ENCODE data around the gene SIX1.

DNA sequence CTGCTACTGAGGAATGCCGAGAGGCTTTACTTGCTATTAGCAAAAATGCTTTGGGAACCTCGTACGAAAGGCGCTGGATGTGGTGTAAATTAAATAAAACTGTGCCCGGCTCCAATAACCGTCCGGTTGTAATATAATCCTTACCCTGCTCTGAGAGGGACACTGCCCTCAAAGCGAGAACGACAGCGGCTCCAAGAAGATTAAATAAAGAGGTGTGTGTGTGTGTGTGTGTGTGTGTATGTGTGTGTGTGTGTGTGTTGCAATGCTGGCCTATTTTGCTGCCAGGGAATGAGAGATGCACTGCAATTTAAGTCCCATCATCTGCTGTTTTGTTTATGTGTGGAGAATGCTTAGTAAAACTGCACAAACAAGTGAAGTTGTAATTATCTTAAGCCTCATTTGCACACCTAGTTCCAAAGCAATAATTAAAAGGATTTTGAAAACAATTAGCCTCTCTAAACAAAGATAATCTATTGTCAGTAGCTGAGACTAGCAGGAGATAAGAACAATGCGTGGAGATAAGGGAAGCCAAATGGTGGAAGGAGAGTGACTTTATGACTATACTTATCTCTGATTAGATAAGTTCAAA lies 1.2 kb upstream of the SIX1 start:
- TF ChIP-seq SMC3 (IDR thresholded peaks at IDR 0.05; ENCODE audit: low read depth, low read length) (no peak), NFIC (IDR thresholded peaks at IDR 0.05; ENCODE audit: borderline replicate concordance) (no peak), YY1 (IDR thresholded peaks at IDR 0.05; ENCODE audit: low read depth) (no peak)
- TF ChIP-seq, protein P1, sequence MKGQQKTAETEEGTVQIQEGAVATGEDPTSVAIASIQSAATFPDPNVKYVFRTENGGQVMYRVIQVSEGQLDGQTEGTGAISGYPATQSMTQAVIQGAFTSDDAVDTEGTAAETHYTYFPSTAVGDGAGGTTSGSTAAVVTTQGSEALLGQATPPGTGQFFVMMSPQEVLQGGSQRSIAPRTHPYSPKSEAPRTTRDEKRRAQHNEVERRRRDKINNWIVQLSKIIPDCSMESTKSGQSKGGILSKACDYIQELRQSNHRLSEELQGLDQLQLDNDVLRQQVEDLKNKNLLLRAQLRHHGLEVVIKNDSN (IDR thresholded peaks at IDR 0.05; ENCODE audit: borderline replicate concordance, low read depth) = no peak

All from SK-N-SH (cell line).